VCaP (cell line): ENCODE data around the gene LIAS.
"Not testable (repeated sequence)": the region's sequence is repeated elsewhere in the genome, so short reads cannot be mapped to it uniquely, and the experiment has no call there.

Source experiments
- H3K27ac ChIP-seq: fragments of 450-650 bp; 2 replicates; pipeline ENCODE4 v1.5.1; 2017
- CTCF ChIP-seq: fragments of 450-650 bp; conservative IDR thresholded peaks from 2 replicates; pipeline ENCODE4 v1.5.1; 2017; ENCODE audit warnings: mild to moderate bottlenecking, moderate library complexity

The LIAS gene

GRCh38 chr4:39458505-39459300 is at the start of gene LIAS, which contains the start of gene RPL9:
TSS of gene LIAS (plus strand) at chr4:39459056. CDS start at chr4:39459118, 62 bp downstream.
TSS of gene RPL9 (minus strand) at chr4:39458922. CDS start at chr4:39458439, 483 bp downstream.
- peak within 1 kb of the TSS; percentile 93 for H3K27ac ChIP-seq
- TF ChIP-seq CTCF: no peak

- TF ChIP-seq CTCF: no peak
- H3K27ac ChIP-seq: no peak overlapping the region
These were observed 48.4 kb upstream of the LIAS start for GRCh38 chr4:39410415-39410814.

- H3K27ac ChIP-seq: not testable (repeated sequence)
These were observed 47.3 kb upstream of the LIAS start for GRCh38 chr4:39411561-39411960.

DNA sequence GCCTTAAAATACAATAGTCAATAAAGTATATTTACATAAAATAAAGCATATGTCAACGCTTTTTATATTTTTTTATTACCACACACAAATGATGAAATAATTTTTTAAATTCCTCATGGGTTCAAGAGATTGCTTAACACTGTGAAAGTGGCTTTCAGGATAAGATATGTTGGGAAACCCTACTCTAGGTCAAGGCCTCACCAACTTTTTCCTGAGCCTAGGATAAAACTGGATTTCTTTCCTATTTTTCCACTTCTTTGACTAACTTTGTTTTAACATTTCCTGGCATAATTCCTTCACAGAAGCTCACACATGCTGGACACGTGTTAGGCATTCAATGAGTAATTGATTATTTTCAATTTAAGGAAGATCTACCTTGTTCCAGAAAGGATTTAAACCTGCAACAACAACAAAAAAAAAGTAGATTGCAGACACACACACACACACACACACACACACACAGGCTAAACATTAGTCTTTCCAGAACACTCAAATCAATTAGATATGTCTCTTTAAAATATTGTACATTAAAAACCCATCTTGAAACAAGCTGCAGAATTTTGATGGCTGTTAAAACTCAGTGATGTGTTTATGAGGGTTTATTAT is 43.1 kb upstream of the LIAS start:
- H3K27ac ChIP-seq: no peak overlapping the region
- TF ChIP-seq CTCF: no peak

DNA sequence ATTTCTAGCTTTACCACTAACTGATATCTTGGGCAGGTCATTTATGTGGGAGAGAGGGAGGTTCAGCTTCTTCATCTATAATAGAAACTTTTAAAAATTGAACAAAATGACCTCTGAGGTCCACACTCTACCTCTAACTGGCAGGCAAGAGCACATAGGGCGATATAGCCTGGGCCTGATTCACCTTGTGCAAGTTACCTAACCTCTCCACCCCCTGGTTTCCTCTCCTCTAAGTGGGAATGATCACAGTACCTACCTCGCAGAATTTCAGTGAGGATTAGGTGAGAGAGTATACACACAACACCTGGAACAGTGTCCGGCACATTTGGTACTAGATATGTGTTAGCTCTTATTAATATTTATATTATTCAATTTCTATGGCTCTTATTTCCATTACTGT is 36.6 kb upstream of the LIAS start:
- TF ChIP-seq CTCF: no peak

DNA sequence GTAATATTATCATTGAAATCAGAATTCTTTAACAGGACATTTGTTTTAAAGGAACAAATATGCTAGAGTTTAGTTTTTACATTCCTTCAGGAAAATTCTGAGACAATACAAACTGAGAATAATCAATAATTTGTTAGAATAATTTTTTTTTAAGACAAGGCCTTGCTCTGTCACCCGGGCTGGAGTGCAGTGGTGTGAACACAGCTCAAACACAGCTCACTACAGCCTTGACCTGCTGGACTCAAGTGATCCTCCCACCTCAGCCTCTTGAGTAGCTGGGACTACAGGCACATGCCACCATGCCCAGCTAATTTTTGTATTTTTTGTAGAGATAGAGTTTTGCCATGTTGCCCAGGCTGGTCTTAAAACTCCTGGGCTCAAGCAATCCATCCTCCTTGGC is 33.6 kb upstream of the LIAS start:
- not testable (repeated sequence) for H3K27ac ChIP-seq

More for the DNA sequence above, 36.6 kb upstream of the LIAS start:
- H3K27ac ChIP-seq: no peak overlapping the region

- TF ChIP-seq CTCF: no peak
- peak overlapping the region; percentile 55; the same call in 1 of the 2 replicates for H3K27ac ChIP-seq
These were observed 32.1 kb upstream of the LIAS start for GRCh38 chr4:39426728-39427127.

GRCh38 chr4:39427520-39428114 is 31.2 kb upstream of the LIAS start:
- H3K27ac ChIP-seq: peak overlapping the region; percentile 55
- no peak for TF ChIP-seq CTCF
